ENCODE data around the gene PCSK2.
A peak's percentile ranks its signal among the peaks of the same experiment; 100 is the strongest.

Gene PCSK2

GRCh38 chr20:17419479-17420041 is 192.7 kb downstream of the PCSK2 start:
- FAIRE-seq (no peak), DNase-seq (ENCODE audit: insufficient read length, low spot score) (no peak)
- TF ChIP-seq POLR2A (IDR thresholded peaks at IDR 0.05; ENCODE audit: low read depth, low read length): no peak

GRCh38 chr20:17421493-17421892 is 194.7 kb downstream of the PCSK2 start:
- DNase-seq (ENCODE audit: insufficient read length, low spot score): no peak
- no peak for FAIRE-seq
- TF ChIP-seq POLR2A (IDR thresholded peaks at IDR 0.05; ENCODE audit: low read depth, low read length): no peak

- FAIRE-seq (no peak), DNase-seq (ENCODE audit: insufficient read length, low spot score) (no peak)
- no peak for TF ChIP-seq POLR2A (IDR thresholded peaks at IDR 0.05; ENCODE audit: low read depth, low read length)
Observed at GRCh38 chr20:17423782-17424181, 196.9 kb downstream of the PCSK2 start.

- no peak for TF ChIP-seq POLR2A (IDR thresholded peaks at IDR 0.05; ENCODE audit: low read depth, low read length)
- DNase-seq (ENCODE audit: insufficient read length, low spot score): no peak
- FAIRE-seq: no peak
Observed at GRCh38 chr20:17427638-17428037, 200.8 kb downstream of the PCSK2 start.

GRCh38 chr20:17430125-17430950 is 203.5 kb downstream of the PCSK2 start:
- no peak for TF ChIP-seq POLR2A (IDR thresholded peaks at IDR 0.05; ENCODE audit: low read depth, low read length)
- DNase-seq (ENCODE audit: insufficient read length, low spot score) (no peak), FAIRE-seq (no peak)

- no peak for TF ChIP-seq POLR2A (IDR thresholded peaks at IDR 0.05; ENCODE audit: low read depth, low read length)
- DNase-seq (ENCODE audit: insufficient read length, low spot score) (peak; percentile 31), FAIRE-seq (no peak)
Observed at GRCh38 chr20:17431621-17432364, 205.0 kb downstream of the PCSK2 start.

GRCh38 chr20:17436664-17437063 is 209.8 kb downstream of the PCSK2 start:
- FAIRE-seq (no peak), DNase-seq (ENCODE audit: insufficient read length, low spot score) (no peak)
- TF ChIP-seq POLR2A (IDR thresholded peaks at IDR 0.05; ENCODE audit: low read depth, low read length): no peak

- DNase-seq (ENCODE audit: insufficient read length, low spot score) (no peak), FAIRE-seq (no peak)
- TF ChIP-seq POLR2A (IDR thresholded peaks at IDR 0.05; ENCODE audit: low read depth, low read length): no peak
Observed at GRCh38 chr20:17437251-17437650, 210.4 kb downstream of the PCSK2 start.

- TF ChIP-seq POLR2A (IDR thresholded peaks at IDR 0.05; ENCODE audit: low read depth, low read length): no peak
- no peak for FAIRE-seq
- DNase-seq (ENCODE audit: insufficient read length, low spot score): no peak
Observed at GRCh38 chr20:17438436-17439039, 211.7 kb downstream of the PCSK2 start.

GRCh38 chr20:17439616-17440296 is 212.9 kb downstream of the PCSK2 start:
- TF ChIP-seq POLR2A (IDR thresholded peaks at IDR 0.05; ENCODE audit: low read depth, low read length): no peak
- DNase-seq (ENCODE audit: insufficient read length, low spot score): no peak
- FAIRE-seq: no peak

GRCh38 chr20:17441745-17442144 is 214.9 kb downstream of the PCSK2 start:
- no peak for TF ChIP-seq POLR2A (IDR thresholded peaks at IDR 0.05; ENCODE audit: low read depth, low read length)
- FAIRE-seq: no peak
- no peak for DNase-seq (ENCODE audit: insufficient read length, low spot score)

- DNase-seq (ENCODE audit: insufficient read length, low spot score) (no peak), FAIRE-seq (no peak)
- TF ChIP-seq POLR2A (IDR thresholded peaks at IDR 0.05; ENCODE audit: low read depth, low read length): no peak
Observed at GRCh38 chr20:17442588-17442987, 215.7 kb downstream of the PCSK2 start.

- FAIRE-seq (no peak), DNase-seq (ENCODE audit: insufficient read length, low spot score) (no peak)
- TF ChIP-seq POLR2A (IDR thresholded peaks at IDR 0.05; ENCODE audit: low read depth, low read length): no peak
Observed at GRCh38 chr20:17443131-17443858, 216.5 kb downstream of the PCSK2 start.
